Activated naive CD4-positive, alpha-beta T cell treated with anti-CD3 and anti-CD28 coated beads, Interleukin-2, amount 50 U/mL, for 24 hours (primary cell): ENCODE measurements around the gene SNED1.

ENCODE experiments used
- H3K27ac Mint-ChIP-seq: one replicate; pipeline ENCODE4 v1.8.0; 2021; ENCODE audit warnings: mild to moderate bottlenecking, mixed read lengths
- H3K27me3 Mint-ChIP-seq: one replicate; pipeline ENCODE4 v1.8.0; 2021; ENCODE audit warnings: mixed read lengths
- H3K36me3 Mint-ChIP-seq: one replicate; pipeline ENCODE4 v1.8.0; 2021; ENCODE audit warnings: mixed read lengths
- H3K4me1 Mint-ChIP-seq: one replicate; pipeline ENCODE4 v1.8.0; 2021; ENCODE audit warnings: mixed read lengths
- H3K4me3 Mint-ChIP-seq: one replicate; pipeline ENCODE4 v1.8.0; 2021; ENCODE audit warnings: mild to moderate bottlenecking, mixed read lengths
- H3K9me3 Mint-ChIP-seq: one replicate; pipeline ENCODE4 v1.8.0; 2021; ENCODE audit warnings: mixed read lengths

Gene SNED1

DNA sequence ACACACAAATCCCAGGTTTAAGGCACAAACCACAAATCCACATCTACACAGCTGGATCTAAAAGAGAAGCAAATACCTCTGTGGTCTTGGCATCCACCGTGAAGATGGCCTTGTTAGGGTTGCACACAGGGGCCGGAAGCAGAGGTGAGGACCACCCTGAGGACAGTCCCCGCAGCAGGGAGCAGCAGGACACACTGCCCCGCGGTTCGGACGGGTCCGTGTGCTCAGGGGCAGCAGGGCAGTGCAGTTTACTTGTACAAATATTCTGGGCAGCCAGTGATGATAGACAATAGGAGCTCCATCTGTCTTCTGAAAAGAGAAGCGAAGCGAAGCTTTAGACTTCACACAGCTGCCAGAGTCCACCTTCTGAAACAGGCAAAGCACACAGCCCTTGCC is 142.0 kb downstream of the SNED1 start:
- Mint-ChIP-seq H3K27ac (no peak overlapping the region), H3K36me3 (peaks cover 6% of the 10 kb centered on the region), H3K9me3 (no peaks in the 10 kb centered on the region), H3K4me3 (no peak overlapping the region), H3K27me3 (no peaks in the 10 kb centered on the region), H3K4me1 (no peaks in the 10 kb centered on the region)

DNA sequence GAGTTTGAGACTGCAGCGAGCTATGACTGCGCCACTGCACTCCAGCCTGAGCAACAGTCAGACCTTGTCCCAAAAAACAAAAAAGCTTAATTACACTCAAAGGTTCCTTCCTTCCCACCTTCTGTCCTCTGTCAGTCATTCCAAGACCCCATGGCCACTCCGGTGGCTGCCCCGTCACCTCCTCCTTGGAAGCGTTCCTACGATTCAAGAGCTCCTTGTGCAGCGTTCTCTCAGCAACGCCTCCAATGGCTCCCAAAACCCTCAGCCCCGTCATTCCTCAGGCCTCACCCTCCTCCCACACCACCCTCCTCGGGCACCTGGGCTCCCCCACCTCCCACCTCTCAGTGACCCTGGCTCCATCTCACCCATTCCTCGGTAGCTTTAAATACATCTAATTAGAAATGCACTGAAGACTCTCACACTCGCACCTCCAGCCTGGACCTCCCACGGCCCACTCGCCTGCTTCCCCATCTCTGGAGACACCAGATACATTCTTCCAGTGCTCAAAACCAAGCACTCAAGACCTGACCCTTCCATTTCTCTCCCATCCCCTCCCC is 142.9 kb downstream of the SNED1 start:
- Mint-ChIP-seq H3K27me3 (no peaks in the 10 kb centered on the region), H3K4me3 (no peak overlapping the region), H3K27ac (no peak overlapping the region), H3K36me3 (peaks cover 6% of the 10 kb centered on the region), H3K9me3 (no peaks in the 10 kb centered on the region), H3K4me1 (no peaks in the 10 kb centered on the region)

- no peaks in the 10 kb centered on the region for H3K4me1 Mint-ChIP-seq
- no peak overlapping the region for H3K4me3 Mint-ChIP-seq
- H3K36me3 Mint-ChIP-seq: peaks cover 6% of the 10 kb centered on the region
- H3K27ac Mint-ChIP-seq: peak overlapping the region; percentile 10
- no peaks in the 10 kb centered on the region for H3K27me3 Mint-ChIP-seq
- H3K9me3 Mint-ChIP-seq: no peaks in the 10 kb centered on the region
Measured at GRCh38 chr2:241142063-241142462, 143.6 kb downstream of the SNED1 start.

GRCh38 chr2:241142593-241142992 is 144.2 kb downstream of the SNED1 start:
- Mint-ChIP-seq H3K9me3 (no peaks in the 10 kb centered on the region), H3K4me3 (no peak overlapping the region), H3K4me1 (no peaks in the 10 kb centered on the region), H3K36me3 (peaks cover 6% of the 10 kb centered on the region), H3K27ac (no peak overlapping the region), H3K27me3 (no peaks in the 10 kb centered on the region)
